Measurements from ENCODE around the gene P2RY2.

Gene P2RY2

GRCh38 chr11:73281796-73282660, 63.9 kb downstream of the P2RY2 start:
- DNase-seq = no peak

DNA sequence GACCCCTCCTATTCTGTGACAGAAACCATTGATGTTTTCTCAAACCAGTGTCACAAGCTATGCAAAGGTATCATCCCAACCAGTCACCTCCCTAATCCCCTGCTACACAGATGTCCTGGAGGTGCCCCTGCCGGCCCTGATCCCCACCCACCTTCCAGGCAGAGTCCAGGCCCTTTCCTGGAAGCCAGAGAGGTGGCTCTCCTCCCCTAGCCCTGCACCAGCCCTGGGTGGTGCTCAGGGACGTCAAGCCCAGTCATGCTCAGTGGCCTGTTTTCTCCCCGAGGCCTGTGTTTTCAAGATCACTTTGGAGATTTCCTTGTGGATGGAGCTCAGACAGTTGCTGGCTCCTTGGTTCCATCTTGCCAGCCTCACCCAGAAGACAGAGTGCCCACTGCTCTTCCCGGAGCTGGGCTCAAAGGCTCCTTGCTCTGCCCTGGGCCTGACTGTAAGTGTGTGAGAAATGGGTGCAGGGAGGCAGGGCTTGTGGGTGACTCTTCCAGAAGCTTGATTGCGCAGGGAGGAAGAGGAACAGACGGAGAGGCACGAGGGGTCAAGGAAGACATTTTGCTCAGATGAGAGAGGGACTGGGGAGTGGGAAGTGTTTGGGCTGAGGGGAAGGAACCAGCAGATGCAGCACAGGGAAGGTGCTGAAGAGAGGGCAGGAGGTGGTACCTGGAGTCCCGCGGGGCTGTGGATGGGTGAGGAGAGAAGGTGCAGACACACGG, 65.4 kb downstream of the P2RY2 start:
- no peak for DNase-seq

DNA sequence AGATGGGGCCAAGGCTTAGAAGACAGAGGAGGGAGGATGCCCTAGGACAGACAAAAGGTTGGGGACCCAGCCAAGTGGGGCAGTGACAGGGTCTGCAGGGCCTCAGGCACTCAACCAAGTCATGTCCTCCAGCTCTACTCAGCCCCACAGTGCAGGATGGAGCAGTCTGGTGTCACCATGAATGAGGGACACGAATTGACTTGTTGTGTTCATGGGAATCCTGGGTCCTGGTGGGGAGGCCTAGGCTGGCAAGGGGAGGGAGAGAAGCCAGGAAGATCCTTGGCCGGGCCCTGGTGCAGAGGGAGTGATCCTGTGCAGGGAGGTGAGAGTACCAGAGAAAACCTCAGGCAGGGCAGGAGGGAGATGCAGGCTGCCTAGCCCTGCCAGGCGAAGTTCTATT, 66.0 kb downstream of the P2RY2 start:
- DNase-seq = no peak

GRCh38 chr11:73285721-73286120, 67.6 kb downstream of the P2RY2 start:
- DNase-seq = no peak

Measured in nucleus accumbens (tissue), 56 donors.